HEK293 (cell line): ENCODE measurements around the gene SPEF1.

ENCODE experiments used
- CTCF ChIP-seq: fragments of 450-650 bp; formaldehyde crosslinking; IDR thresholded peaks from 2 replicates; pipeline ENCODE4 v1.5.1; 2016; ENCODE audit warnings: missing biosample characterization, missing genetic modification characterization
- ELK4 ChIP-seq: IDR thresholded peaks from 2 replicates; pipeline ENCODE4 v1.6.1; 2011; ENCODE audit warnings: mild to moderate bottlenecking, low read depth, low read length, borderline replicate concordance
- MYNN ChIP-seq: fragments of 450-650 bp; formaldehyde crosslinking; IDR thresholded peaks from 2 replicates; pipeline ENCODE4 v1.5.1; 2016; ENCODE audit warnings: missing biosample characterization, missing genetic modification characterization, borderline replicate concordance
- RBAK ChIP-seq: fragments of 450-650 bp; formaldehyde crosslinking; IDR thresholded peaks from 2 replicates; pipeline ENCODE4 v1.5.1; 2016; ENCODE audit warnings: missing biosample characterization, missing genetic modification characterization
- ZNF416 ChIP-seq: fragments of 450-650 bp; formaldehyde crosslinking; IDR thresholded peaks from 2 replicates; pipeline ENCODE4 v1.5.1; 2016; ENCODE audit warnings: missing biosample characterization, missing genetic modification characterization
- ZNF48 ChIP-seq: fragments of 450-650 bp; formaldehyde crosslinking; IDR thresholded peaks from 2 replicates; pipeline ENCODE4 v1.5.1; 2016; ENCODE audit warnings: missing biosample characterization, missing genetic modification characterization
- ZNF510 ChIP-seq: fragments of 450-650 bp; formaldehyde crosslinking; IDR thresholded peaks from 2 replicates; pipeline ENCODE4 v1.5.1; 2018; ENCODE audit warnings: mild to moderate bottlenecking, missing genetic modification characterization, missing biosample characterization; ENCODE audit not compliant: insufficient replicate concordance
- TF ChIP-seq, protein P1 (sequence below): fragments of 450-650 bp; formaldehyde crosslinking; IDR thresholded peaks from 2 replicates; pipeline ENCODE4 v1.5.1; 2016; ENCODE audit warnings: missing biosample characterization, missing genetic modification characterization
- TF ChIP-seq, protein P2 (sequence below): fragments of 450-650 bp; formaldehyde crosslinking; IDR thresholded peaks from 2 replicates; pipeline ENCODE4 v1.5.1; 2016; ENCODE audit warnings: missing biosample characterization, missing genetic modification characterization
- TF ChIP-seq, protein P3 (sequence below): fragments of 450-650 bp; formaldehyde crosslinking; IDR thresholded peaks from 2 replicates; pipeline ENCODE4 v1.5.1; 2016; ENCODE audit warnings: missing biosample characterization, missing genetic modification characterization

DNA sequence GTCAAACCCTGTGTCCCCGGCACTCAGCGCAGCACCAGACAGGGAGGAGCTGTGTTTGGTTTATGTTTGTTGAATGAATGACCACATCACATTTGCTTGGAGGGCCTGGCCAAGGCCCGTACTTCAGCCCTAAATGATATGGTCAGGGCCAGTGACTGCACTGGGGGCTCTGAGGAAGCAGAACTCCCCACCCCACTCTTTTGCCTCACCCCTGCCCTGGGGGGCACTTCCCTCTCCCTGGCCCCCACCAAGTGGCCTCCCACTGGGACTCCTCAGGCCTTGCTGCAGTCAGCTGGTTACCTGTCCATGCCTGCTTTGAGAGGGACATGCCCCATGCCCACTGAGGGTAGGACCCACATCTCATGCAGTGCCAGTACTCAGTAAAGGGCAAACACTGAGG, 16.6 kb downstream of the SPEF1 start:
- TF ChIP-seq, protein P1, sequence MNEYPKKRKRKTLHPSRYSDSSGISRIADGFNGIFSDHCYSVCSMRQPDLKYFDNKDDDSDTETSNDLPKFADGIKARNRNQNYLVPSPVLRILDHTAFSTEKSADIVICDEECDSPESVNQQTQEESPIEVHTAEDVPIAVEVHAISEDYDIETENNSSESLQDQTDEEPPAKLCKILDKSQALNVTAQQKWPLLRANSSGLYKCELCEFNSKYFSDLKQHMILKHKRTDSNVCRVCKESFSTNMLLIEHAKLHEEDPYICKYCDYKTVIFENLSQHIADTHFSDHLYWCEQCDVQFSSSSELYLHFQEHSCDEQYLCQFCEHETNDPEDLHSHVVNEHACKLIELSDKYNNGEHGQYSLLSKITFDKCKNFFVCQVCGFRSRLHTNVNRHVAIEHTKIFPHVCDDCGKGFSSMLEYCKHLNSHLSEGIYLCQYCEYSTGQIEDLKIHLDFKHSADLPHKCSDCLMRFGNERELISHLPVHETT (tag by site-specific recombination) = no peak
- TF ChIP-seq, protein P2, sequence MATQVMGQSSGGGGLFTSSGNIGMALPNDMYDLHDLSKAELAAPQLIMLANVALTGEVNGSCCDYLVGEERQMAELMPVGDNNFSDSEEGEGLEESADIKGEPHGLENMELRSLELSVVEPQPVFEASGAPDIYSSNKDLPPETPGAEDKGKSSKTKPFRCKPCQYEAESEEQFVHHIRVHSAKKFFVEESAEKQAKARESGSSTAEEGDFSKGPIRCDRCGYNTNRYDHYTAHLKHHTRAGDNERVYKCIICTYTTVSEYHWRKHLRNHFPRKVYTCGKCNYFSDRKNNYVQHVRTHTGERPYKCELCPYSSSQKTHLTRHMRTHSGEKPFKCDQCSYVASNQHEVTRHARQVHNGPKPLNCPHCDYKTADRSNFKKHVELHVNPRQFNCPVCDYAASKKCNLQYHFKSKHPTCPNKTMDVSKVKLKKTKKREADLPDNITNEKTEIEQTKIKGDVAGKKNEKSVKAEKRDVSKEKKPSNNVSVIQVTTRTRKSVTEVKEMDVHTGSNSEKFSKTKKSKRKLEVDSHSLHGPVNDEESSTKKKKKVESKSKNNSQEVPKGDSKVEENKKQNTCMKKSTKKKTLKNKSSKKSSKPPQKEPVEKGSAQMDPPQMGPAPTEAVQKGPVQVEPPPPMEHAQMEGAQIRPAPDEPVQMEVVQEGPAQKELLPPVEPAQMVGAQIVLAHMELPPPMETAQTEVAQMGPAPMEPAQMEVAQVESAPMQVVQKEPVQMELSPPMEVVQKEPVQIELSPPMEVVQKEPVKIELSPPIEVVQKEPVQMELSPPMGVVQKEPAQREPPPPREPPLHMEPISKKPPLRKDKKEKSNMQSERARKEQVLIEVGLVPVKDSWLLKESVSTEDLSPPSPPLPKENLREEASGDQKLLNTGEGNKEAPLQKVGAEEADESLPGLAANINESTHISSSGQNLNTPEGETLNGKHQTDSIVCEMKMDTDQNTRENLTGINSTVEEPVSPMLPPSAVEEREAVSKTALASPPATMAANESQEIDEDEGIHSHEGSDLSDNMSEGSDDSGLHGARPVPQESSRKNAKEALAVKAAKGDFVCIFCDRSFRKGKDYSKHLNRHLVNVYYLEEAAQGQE (tag by site-specific recombination) = no peak
- no peak for TF ChIP-seq CTCF
- no peak for TF ChIP-seq ZNF416 (tag by site-specific recombination)
- TF ChIP-seq RBAK (tag by site-specific recombination) = no peak
- no peak for TF ChIP-seq ELK4
- no peak for TF ChIP-seq ZNF510
- TF ChIP-seq, protein P3, sequence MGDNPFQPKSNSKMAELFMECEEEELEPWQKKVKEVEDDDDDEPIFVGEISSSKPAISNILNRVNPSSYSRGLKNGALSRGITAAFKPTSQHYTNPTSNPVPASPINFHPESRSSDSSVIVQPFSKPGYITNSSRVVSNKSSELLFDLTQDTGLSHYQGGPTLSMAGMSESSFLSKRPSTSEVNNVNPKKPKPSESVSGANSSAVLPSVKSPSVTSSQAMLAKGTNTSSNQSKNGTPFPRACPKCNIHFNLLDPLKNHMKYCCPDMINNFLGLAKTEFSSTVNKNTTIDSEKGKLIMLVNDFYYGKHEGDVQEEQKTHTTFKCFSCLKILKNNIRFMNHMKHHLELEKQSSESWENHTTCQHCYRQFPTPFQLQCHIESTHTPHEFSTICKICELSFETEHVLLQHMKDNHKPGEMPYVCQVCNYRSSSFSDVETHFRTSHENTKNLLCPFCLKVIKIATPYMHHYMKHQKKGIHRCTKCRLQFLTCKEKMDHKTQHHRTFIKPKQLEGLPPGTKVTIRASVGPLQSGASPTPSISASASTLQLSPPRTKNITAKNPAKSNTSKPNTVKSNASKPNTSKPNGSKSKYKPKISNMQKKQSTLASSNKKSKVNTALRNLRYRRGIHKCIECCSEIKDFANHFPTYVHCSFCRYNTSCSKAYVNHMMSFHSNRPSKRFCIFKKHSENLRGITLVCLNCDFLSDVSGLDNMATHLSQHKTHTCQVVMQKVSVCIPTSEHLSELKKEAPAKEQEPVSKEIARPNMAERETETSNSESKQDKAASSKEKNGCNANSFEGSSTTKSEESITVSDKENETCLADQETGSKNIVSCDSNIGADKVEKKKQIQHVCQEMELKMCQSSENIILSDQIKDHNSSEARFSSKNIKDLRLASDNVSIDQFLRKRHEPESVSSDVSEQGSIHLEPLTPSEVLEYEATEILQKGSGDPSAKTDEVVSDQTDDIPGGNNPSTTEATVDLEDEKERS (tag by site-specific recombination) = no peak
- TF ChIP-seq ZNF48 (tag by site-specific recombination) = no peak
- TF ChIP-seq MYNN = no peak
